Measurements from ENCODE around the gene LRRC4C.
A peak's percentile ranks its signal among the peaks of the same experiment; 100 is the strongest.

- TF ChIP-seq CTCF (IDR thresholded peaks at IDR 0.05) = peak in 9 of 12 donors; percentile 16 to 52 (median 39)
- TF ChIP-seq POLR2A (IDR thresholded peaks at IDR 0.05) = no peak
Observed at GRCh38 chr11:41201156-41201555, 258.3 kb downstream of the LRRC4C start.

All from heart left ventricle (tissue), 13 donors.